NT2/D1 (cell line): Measurements from ENCODE around the gene ARHGAP33.

ENCODE experiments used
- DNase-seq: peaks from one replicate; pipeline ENCODE4 v3.0.0-alpha.2; 2011; ENCODE audit warnings: low read depth, low spot score
- H3K27me3 ChIP-seq: 2 replicates; pipeline ENCODE4 v1.6.0; 2011; ENCODE audit warnings: mild to moderate bottlenecking; ENCODE audit not compliant: insufficient read length, insufficient read depth
- H3K36me3 ChIP-seq: 2 replicates; pipeline ENCODE4 v1.6.1; 2011; ENCODE audit warnings: mild to moderate bottlenecking, low read length, mixed read lengths; ENCODE audit not compliant: insufficient read depth, insufficient read length
- H3K4me1 ChIP-seq: 2 replicates; pipeline ENCODE4 v1.5.1; 2011; ENCODE audit not compliant: insufficient read depth, insufficient read length
- H3K4me3 ChIP-seq: 2 replicates; pipeline ENCODE4 v1.5.1; 2011; ENCODE audit warnings: low read depth; ENCODE audit not compliant: insufficient read length
- H3K9ac ChIP-seq: 2 replicates; pipeline ENCODE4 v1.6.0; 2011; ENCODE audit warnings: low read depth; ENCODE audit not compliant: insufficient read length
- H3K9me3 ChIP-seq: 2 replicates; pipeline ENCODE4 v1.5.1; 2011; ENCODE audit warnings: mild to moderate bottlenecking, low read length; ENCODE audit not compliant: insufficient read depth
- SUZ12 ChIP-seq: IDR thresholded peaks from 2 replicates; pipeline ENCODE4 v1.6.1; 2011; ENCODE audit not compliant: insufficient read length, insufficient read depth; ENCODE audit errors: extremely low read depth
- YY1 ChIP-seq: IDR thresholded peaks from 2 replicates; pipeline ENCODE4 v1.6.1; 2011; ENCODE audit not compliant: insufficient read length, insufficient read depth
- ZNF274 ChIP-seq: IDR thresholded peaks from 2 replicates; pipeline ENCODE4 v1.6.1; 2011; ENCODE audit warnings: mild to moderate bottlenecking, low read depth, low read length

ARHGAP33 gene

DNA sequence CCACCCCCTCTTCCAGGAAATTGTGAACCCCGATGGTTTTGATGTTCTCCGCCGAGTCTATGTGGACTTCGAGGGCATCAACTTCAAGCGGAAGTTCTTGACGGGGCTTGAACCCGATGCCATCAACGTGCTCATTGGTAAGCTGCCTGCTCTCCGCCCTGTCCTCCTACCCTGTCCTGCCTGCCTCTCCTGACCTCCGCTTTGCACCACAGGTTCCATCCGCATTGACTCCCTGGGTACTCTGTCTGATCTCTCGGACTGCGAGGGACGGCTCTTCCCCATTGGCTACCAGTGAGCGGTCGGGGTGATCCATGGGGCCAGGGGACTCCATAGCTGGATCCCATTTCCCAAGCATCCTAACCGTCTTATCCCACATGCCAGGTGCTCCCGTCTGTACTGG lies 45.0 kb upstream of the ARHGAP33 start:
- Histone ChIP-seq H3K4me1 (peaks cover 2% of the 10 kb centered on the region), H3K9me3 (no peaks in the 10 kb centered on the region), H3K4me3 (no peak overlapping the region), H3K36me3 (peaks cover 95% of the 10 kb centered on the region), H3K27me3 (no peaks in the 10 kb centered on the region), H3K9ac (no peak overlapping the region)
- TF ChIP-seq SUZ12: no peak
- TF ChIP-seq ZNF274: no peak
- TF ChIP-seq YY1: no peak
- DNase-seq: no peak

DNA sequence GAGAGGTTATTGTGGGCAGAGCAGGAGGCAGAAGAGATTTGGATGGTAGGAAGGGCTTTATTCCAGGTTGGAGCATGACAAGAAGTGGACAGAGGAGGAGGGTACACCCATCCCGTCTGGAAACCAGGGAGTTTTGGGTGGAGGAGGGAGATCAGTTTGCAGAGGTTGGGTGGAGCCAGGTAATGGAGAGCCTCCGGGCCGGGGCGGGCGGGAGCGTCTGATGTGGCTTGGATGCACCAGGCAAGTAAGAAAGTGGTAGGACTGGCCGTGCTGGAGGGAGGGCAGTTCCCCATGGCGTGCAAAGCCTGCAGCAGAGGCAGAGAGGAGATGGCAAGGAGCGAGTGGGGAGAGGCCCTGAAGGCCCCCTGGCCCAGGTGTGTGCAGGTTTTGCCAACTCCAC lies 44.0 kb upstream of the ARHGAP33 start:
- TF ChIP-seq ZNF274 (no peak), YY1 (no peak), SUZ12 (no peak)
- Histone ChIP-seq H3K9ac (no peak overlapping the region), H3K9me3 (no peaks in the 10 kb centered on the region), H3K27me3 (no peaks in the 10 kb centered on the region), H3K4me3 (no peak overlapping the region), H3K36me3 (peaks cover 92% of the 10 kb centered on the region), H3K4me1 (peaks cover 2% of the 10 kb centered on the region)
- no peak for DNase-seq

DNA sequence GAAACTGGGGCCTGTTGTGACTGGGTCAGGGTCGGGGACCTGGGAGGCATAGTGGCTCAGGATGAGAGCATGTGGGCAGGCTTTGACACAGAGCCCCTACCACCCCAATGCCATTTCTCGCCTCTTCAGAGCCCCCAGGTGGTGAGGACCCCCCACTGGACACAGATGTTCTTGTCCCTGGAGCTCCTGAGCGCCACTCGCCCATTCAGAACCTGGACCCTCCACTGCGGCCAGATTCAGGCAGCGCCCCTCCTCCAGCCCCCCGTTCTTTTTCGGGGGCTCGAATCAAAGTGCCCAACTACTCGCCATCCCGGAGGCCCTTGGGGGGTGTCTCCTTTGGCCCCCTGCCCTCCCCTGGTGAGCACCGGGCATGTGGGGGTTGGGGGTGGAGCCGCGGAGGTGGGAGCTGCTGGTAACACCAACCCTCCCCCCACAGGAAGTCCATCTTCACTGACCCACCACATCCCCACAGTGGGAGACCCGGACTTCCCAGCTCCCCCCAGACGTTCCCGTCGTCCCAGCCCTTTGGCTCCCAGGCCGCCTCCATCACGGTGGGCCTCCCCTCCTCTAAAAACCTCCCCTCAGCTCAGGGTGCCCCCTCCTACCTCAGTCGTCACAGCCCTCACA lies 43.5 kb upstream of the ARHGAP33 start:
- Histone ChIP-seq H3K9ac (no peak overlapping the region), H3K4me3 (no peak overlapping the region), H3K9me3 (no peaks in the 10 kb centered on the region), H3K4me1 (peaks cover 2% of the 10 kb centered on the region), H3K36me3 (peaks cover 95% of the 10 kb centered on the region), H3K27me3 (no peaks in the 10 kb centered on the region)
- TF ChIP-seq YY1: no peak
- TF ChIP-seq ZNF274: no peak
- no peak for TF ChIP-seq SUZ12
- DNase-seq: no peak

DNA sequence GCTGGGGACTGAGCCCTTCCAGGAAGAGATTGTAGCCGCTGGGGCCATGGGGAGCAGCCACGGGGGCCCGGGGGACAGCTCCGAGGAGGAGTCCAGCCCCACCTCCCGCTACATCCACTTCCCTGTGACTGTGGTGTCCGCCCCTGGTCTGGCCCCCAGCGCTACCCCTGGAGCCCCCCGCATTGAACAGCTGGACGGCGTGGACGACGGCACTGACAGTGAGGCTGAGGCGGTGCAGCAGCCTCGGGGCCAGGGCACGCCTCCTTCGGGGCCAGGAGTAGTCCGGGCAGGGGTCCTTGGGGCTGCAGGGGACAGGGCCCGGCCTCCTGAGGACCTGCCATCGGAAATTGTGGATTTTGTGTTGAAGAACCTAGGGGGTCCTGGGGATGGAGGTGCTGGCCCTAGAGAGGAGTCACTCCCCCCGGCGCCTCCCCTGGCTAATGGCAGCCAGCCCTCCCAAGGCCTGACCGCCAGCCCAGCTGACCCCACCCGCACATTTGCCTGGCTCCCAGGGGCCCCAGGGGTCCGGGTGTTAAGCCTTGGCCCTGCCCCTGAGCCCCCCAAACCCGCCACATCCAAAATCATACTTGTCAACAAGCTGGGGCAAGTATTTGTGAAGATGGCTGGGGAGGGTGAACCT lies 42.7 kb upstream of the ARHGAP33 start:
- Histone ChIP-seq H3K27me3 (no peaks in the 10 kb centered on the region), H3K9me3 (no peaks in the 10 kb centered on the region), H3K36me3 (peaks cover 95% of the 10 kb centered on the region), H3K4me3 (no peak overlapping the region), H3K4me1 (peaks cover 2% of the 10 kb centered on the region), H3K9ac (no peak overlapping the region)
- TF ChIP-seq YY1: no peak
- TF ChIP-seq ZNF274: no peak
- TF ChIP-seq SUZ12: no peak
- no peak for DNase-seq

DNA sequence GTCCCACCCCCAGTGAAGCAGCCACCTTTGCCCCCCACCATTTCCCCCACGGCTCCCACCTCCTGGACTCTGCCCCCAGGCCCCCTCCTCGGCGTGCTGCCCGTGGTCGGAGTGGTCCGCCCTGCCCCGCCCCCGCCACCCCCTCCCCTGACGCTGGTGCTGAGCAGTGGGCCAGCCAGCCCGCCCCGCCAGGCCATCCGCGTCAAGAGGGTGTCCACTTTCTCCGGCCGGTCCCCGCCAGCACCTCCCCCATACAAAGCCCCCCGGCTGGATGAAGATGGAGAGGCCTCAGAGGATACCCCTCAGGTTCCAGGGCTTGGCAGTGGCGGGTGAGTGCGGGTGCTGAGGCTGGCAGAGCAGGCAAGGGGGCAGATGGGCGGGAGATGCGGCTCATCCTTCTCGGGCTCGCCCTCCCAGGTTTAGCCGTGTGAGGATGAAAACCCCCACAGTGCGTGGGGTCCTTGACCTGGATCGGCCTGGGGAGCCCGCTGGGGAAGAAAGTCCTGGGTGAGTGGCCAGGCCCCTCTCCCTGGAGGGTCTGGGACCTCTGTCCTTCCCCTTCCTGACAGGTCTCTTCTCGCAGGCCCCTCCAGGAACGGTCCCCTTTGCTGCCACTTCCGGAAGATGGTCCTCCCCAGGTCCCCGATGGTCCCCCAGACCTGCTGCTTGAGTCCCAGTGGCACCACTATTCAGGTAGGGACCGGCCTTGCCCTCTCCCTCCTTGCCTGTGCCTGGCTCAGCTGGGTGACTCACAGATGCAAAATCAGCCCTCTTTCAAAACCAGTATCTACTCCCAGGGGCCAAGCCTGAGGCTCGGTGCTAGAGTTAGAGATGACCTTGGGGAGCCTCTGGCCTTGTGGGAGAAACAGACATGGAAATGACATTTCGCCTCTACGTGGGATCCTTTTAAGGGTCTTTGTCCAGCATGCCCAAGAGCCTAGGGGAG lies 41.9 kb upstream of the ARHGAP33 start:
- DNase-seq: no peak
- Histone ChIP-seq H3K9ac (no peak overlapping the region), H3K9me3 (no peaks in the 10 kb centered on the region)

DNA sequence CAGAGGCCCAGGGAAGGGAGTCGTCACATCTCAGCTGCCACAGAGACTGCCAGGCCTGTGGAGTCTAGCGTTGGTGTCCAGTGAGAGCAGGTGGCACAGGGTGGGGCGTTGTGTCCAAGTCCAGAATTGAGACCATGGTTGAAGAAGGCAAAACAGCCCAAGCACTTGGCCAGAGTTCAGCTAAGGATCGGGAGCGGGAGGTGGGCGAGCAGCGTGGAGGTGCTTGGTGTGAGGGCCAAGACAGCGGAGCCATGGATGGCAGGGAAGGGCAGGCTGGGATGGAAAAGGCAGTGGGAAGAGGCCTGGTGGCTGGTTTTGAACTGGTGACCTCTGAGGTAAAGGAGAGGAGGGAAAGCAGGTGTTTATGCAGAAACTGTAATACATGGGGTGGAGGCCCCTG lies 41.1 kb upstream of the ARHGAP33 start:
- Histone ChIP-seq H3K36me3 (peaks cover 95% of the 10 kb centered on the region), H3K27me3 (no peaks in the 10 kb centered on the region), H3K9me3 (no peaks in the 10 kb centered on the region), H3K4me3 (no peak overlapping the region), H3K9ac (no peak overlapping the region), H3K4me1 (peaks cover 2% of the 10 kb centered on the region)
- no peak for TF ChIP-seq SUZ12
- TF ChIP-seq YY1: no peak
- no peak for TF ChIP-seq ZNF274
- no peak for DNase-seq

More for the DNA sequence above, 41.9 kb upstream of the ARHGAP33 start:
- TF ChIP-seq ZNF274 (no peak), YY1 (no peak), SUZ12 (no peak)
- H3K4me1 ChIP-seq: peaks cover 2% of the 10 kb centered on the region
- peaks cover 95% of the 10 kb centered on the region for H3K36me3 ChIP-seq
- no peak overlapping the region for H3K4me3 ChIP-seq
- no peaks in the 10 kb centered on the region for H3K27me3 ChIP-seq

DNA sequence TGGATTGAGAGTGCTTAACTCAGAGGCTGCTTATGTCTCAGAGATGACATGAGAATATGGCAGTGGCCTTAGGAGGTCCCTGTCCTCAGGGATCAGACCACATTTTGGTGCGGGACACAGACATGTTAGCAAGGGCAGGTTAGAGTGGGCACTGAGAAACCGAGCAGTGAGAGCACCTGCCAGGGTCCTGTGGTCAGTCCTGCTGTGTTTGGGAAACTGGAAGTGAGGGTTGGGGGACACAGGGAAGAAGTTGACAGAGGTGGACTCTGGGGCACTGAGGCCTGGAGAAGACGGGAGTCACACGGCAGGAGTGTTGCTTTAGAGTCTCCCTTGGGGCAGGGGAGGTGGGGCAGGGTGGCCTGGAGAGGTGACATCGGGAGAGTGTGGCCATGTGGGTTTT lies 40.5 kb upstream of the ARHGAP33 start:
- H3K27me3 ChIP-seq: no peaks in the 10 kb centered on the region
- H3K4me3 ChIP-seq: no peak overlapping the region
- H3K36me3 ChIP-seq: peaks cover 90% of the 10 kb centered on the region
- TF ChIP-seq YY1: no peak
- TF ChIP-seq SUZ12: no peak
- TF ChIP-seq ZNF274: no peak
- no peaks in the 10 kb centered on the region for H3K9me3 ChIP-seq
- H3K4me1 ChIP-seq: peaks cover 4% of the 10 kb centered on the region
- no peak overlapping the region for H3K9ac ChIP-seq
- DNase-seq: no peak
